RWPE1 (cell line): Measurements from ENCODE around the gene CPLX4.
"Not testable (repeated sequence)": the region's sequence is repeated elsewhere in the genome, so short reads cannot be mapped to it uniquely, and the experiment has no call there.

Source experiments
- CTCF ChIA-PET: fragments of 350-600 bp; sonication (Branson Sonifier 250); formaldehyde crosslinking; extraction: SDS; loops from one replicate; lab custom pipeline; 2021; lab: Yijun Ruan, JAX
- POLR2A ChIA-PET: fragments of 400-600 bp; formaldehyde crosslinking; extraction: SDS; loops from one replicate; lab custom pipeline; 2020; ENCODE audit warnings: antibody characterized with exemption; ENCODE audit not compliant: low non-redundant PET; lab: Yijun Ruan, JAX
- DNase-seq: peaks from one replicate; pipeline ENCODE4 v3.0.0; 2012; ENCODE audit warnings: low spot score
- H3K27ac ChIP-seq: fragments of 450-650 bp; 2 replicates; pipeline ENCODE4 v1.5.1; 2017
- TF ChIP-seq, protein P1 (sequence below): fragments of 450-650 bp; conservative IDR thresholded peaks from 2 replicates; pipeline ENCODE4 v1.5.1; 2017; ENCODE audit warnings: low read depth, mild to moderate bottlenecking

Gene CPLX4

DNA sequence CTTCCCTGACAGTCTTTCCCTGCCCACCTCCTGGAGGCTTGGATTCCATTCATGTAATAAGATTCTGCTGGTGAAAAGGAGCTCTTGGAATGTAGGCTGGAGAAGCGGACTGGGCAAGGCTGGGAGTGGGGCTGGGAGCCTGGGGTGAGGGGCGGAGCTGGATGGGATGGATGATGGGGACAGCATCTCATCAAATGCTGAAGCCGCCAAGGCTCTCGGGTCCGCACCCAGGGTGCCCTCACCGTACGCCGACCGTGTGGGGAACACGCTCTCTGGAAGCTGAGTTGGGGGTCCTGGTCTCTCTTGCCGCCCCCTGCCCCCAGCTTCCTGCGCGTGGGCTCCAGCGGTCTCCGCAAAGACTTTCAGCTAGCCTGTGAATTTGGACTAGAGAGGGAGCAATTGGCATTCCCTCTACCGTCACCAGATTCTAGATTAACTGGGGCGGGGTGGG lies 54.3 kb downstream of the CPLX4 start:
- TF ChIP-seq, protein P1, sequence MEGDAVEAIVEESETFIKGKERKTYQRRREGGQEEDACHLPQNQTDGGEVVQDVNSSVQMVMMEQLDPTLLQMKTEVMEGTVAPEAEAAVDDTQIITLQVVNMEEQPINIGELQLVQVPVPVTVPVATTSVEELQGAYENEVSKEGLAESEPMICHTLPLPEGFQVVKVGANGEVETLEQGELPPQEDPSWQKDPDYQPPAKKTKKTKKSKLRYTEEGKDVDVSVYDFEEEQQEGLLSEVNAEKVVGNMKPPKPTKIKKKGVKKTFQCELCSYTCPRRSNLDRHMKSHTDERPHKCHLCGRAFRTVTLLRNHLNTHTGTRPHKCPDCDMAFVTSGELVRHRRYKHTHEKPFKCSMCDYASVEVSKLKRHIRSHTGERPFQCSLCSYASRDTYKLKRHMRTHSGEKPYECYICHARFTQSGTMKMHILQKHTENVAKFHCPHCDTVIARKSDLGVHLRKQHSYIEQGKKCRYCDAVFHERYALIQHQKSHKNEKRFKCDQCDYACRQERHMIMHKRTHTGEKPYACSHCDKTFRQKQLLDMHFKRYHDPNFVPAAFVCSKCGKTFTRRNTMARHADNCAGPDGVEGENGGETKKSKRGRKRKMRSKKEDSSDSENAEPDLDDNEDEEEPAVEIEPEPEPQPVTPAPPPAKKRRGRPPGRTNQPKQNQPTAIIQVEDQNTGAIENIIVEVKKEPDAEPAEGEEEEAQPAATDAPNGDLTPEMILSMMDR: no peak
- H3K27ac ChIP-seq: no peak overlapping the region
- ChIA-PET CTCF (interaction anchor here (0.5 to 1.2 kb wide), 5 partner anchors 11 to 278 kb away, joined by 3 to 7 read pairs (median 4); no protein-coding TSS in a partner anchor), POLR2A (no interaction called here)
- no peak for DNase-seq

DNA sequence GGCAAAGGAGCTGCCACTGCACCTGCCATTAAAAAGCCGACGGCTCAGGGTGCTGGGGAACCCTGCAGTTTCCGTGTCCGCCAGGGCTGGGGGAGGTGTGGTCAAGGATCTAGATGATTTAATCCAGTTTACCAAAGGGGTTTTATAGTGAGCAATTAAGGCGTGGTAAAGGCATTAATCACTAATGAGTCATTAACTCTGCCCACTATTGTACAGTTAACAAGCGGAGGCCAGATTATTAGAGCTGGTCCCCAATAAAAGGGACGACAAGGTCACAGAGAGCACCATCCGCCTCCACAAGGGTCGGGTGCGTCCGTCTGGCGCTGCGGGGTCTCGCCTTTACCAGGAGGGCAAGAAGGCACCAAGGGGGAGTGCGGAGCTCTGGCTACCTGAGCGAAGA lies 54.8 kb downstream of the CPLX4 start:
- TF ChIP-seq, protein P1: no peak
- DNase-seq: no peak
- POLR2A ChIA-PET: no interaction called here
- CTCF ChIA-PET: interaction anchor here (0.5 to 1.2 kb wide), 2 partner anchors 15 to 46 kb away, joined by 4 to 7 read pairs; no protein-coding TSS in a partner anchor
- no peak overlapping the region for H3K27ac ChIP-seq

DNA sequence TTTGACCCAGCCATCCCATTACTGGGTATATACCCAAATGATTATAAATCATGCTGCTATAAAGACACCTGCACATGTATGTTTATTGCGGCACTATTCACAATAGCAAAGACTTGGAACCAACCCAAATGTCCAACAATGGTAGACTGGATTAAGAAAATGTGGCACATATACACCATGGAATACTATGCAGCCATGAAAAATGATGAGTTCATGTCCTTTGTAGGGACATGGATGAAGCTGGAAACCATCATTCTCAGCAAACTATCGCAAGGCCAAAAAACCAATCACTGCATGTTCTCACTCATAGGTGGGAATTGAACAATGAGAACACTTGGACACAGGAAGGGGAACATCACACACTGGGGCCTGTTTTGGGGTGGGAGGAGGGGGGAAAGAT lies 56.2 kb downstream of the CPLX4 start:
- POLR2A ChIA-PET, DNase-seq, H3K27ac ChIP-seq: not testable (repeated sequence)
- CTCF ChIA-PET: interaction anchor here (0.9 kb wide), 1 partner anchor 11 kb away, joined by 3 read pairs; no protein-coding TSS in a partner anchor

- POLR2A ChIA-PET, DNase-seq, H3K27ac ChIP-seq, CTCF ChIA-PET: not testable (repeated sequence)
These were observed 56.6 kb downstream of the CPLX4 start for GRCh38 chr18:59261842-59262241.

GRCh38 chr18:59255491-59255890 lies 63.0 kb downstream of the CPLX4 start:
- POLR2A ChIA-PET, CTCF ChIA-PET, DNase-seq, H3K27ac ChIP-seq: not testable (repeated sequence)

DNA sequence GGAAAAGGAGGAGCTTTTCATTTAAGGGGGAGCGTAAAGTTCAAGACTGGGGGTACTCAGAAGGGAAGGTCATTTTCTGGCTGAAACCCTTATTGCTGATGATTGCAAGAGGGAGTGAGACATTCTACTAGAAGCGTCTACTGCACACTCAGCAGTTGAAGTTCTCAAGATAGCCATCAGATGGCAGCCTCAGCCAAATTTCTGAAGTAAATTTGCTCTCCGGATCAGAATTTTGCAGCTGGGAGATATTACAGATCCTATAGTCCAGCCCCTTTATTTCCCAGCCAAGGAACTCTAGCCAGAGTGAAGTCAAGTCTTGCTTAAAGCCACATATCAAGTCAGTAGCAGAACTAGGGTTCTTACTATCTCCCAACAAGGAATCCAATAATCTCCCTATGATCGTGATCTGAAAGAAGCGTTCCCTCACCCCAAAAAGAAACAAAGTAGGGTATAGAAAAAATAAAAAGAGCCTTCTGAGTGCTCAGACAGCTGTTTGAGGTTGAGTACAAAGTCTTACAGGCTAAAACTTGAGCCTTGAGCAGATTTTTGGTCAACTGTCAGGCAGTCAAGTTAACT lies 69.2 kb downstream of the CPLX4 start:
- ChIA-PET CTCF (interaction anchor here (0.6 to 1.5 kb wide), 13 partner anchors 9 to 1355 kb away, joined by 3 to 29 read pairs (median 4); partner anchors contain the start of gene RAX), POLR2A (no interaction called here)
- no peak overlapping the region for H3K27ac ChIP-seq
- peak; percentile 21 for DNase-seq
- TF ChIP-seq, protein P1: peak; percentile 73

- TF ChIP-seq, protein P1: no peak
- POLR2A ChIA-PET: no interaction called here
- CTCF ChIA-PET: no interaction called here
- no peak overlapping the region for H3K27ac ChIP-seq
- DNase-seq: no peak
These were observed 71.7 kb downstream of the CPLX4 start for GRCh38 chr18:59246796-59247195.
